RKO (cell line): Measurements from ENCODE around the gene PTPN11.
A peak's percentile ranks its signal among the peaks of the same experiment; 100 is the strongest.
"Not testable (repeated sequence)": the region's sequence is repeated elsewhere in the genome, so short reads cannot be mapped to it uniquely, and the experiment has no call there.

ENCODE experiments used
- DNase-seq: peaks from one replicate; pipeline ENCODE4 v3.0.0-alpha.2; 2016; ENCODE audit warnings: low spot score

Gene PTPN11

DNA sequence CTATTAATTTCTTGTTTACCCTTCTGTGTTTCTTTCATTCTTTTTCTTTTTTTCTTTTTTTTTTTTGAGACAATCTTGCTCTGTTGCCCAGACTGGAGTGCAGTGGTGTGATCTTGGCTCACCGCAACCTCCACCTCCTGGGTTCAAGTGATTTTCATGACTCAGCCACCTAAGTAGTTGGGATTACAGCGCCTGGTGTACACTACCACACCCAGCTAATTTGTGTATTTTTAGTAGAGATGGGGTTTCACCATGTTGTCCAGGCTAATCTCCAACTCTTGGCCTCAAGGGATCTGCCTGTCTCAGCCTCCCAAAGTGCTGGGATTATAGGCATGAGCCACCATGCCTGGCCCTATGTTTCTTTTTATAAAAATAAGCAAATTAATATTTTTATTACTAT is 29.4 kb downstream of the PTPN11 start:
- DNase-seq = not testable (repeated sequence)

DNA sequence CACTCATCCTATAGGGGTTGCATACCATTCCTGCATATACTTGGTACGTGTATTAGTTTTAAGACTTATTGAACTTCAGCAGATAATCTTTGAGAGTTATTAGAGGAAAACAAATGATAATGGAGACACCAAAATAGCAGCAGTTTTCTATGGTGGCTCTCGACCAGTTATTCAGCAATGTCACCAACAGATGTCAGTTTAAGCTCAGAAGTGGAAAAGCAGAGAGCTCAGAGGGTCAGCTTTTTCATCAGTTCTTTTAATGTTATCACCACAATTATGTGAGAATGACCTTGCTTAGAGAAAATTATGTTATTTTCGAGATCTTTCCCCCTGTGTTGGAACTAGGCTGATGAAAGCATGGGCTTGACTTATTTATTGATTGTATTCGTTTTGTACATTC is 32.0 kb downstream of the PTPN11 start:
- no peak for DNase-seq

DNA sequence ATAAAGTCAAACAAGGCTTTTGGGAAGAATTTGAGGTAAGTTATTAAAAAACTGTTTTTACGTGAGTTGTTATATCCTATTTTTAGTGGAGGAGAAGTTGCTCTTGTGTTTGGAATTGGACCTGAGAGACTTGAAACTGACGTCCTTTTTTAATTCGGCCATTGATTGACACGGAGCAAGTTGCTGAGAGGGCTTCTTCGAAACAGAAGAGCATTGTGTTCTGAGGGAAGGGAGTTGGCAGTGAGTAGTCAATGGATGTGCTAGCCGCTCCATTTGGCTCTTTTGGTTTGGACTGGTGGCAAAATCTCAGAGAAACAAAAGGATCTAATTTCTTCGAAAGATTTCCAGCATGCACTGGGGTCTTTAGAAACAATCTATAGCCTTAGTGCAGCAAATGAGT is 37.3 kb downstream of the PTPN11 start:
- DNase-seq = no peak

DNA sequence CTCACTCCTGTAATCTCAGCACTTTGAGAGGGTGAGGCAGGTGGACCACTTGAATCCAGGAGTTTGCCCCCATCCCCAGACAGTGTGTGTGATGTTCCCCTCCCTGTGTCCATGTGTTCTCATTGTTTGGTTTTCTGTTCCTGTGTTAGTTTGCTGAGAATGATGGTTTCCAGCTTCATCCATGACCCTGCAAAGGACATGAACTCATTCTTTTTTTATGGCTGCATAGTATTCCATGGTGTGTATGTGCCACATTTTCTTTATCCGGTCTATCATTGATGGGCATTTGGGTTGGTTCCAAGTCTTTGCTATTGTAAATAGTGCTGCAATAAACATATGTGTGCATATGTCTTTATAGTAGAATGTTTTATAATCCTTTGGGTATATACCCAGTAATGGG is 38.4 kb downstream of the PTPN11 start:
- DNase-seq = not testable (repeated sequence)

DNA sequence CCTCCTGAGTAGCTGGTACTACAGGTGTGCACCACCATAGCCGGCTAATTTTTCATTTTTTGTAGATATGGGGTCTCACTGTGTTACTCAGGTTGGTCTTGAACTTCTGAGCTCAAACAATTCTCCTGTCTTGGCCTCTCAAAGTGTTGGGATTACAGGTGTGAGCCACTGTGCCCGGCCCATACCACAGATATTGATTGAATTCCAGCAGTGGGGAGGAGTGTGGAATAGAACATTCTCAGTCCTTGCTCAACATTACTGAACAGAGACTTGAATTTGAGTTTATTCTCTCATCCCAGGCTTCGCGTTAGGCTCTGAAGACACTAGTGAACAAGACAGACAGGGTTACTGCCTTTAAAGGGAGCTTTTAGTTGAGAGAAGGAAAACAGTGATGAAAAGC is 39.6 kb downstream of the PTPN11 start:
- no peak for DNase-seq

DNA sequence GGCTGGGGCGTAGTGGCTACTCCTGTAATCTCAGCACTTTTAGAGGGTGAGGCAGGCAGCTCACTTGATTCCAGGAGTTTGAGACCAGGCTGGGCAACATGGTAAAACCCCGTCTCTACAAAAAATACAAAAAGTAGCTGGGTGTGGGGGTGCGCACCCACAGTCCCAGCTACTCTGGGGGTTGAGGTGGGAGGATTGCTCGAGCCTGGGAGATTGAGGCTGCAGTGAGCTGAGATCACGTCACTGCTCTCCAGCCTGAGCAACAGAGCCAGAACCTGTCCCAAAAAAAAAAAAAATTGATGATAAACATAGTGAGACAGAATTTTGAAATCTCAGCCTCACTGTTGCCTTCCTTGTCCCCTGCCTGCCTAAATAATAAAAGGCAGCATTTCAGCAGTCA is 40.0 kb downstream of the PTPN11 start:
- DNase-seq = no peak

DNA sequence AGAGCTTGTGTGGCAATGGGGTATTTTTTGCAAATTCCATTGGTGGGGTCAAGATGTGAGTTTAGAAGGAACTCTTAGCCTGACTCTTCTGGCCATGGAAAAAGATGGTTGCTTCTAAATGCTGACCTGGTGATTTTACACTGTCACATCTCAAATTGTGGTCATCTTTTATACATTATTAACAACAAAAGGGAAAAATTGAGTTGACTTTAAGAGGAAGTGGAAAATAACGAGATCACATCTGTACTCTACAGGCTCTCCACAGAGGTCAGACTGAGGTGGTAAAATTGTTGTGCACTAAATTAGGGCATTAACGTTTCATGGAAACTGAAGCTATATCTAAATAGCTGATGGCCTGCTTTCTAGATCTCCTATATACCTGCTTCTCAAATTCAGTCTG is 44.7 kb downstream of the PTPN11 start:
- no peak for DNase-seq

DNA sequence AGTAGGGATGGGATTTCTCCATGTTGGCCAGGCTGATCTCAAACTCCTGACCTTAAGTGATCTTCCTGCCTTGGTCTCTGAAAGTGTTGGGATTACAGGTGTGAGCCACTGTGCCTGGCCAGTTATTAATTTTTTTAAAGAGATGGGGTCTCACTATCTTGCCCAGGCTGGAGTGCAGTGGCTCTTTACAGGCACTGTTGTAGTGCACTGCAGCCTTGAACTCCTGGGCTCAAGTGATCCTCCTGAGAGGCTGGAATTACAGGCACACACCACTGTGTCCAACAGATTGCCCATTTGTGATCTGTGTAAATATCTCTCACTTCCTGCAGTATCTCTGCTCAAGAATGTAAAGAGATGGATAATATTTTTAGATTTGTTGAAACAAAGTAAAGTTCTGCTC is 45.9 kb downstream of the PTPN11 start:
- DNase-seq = no peak

DNA sequence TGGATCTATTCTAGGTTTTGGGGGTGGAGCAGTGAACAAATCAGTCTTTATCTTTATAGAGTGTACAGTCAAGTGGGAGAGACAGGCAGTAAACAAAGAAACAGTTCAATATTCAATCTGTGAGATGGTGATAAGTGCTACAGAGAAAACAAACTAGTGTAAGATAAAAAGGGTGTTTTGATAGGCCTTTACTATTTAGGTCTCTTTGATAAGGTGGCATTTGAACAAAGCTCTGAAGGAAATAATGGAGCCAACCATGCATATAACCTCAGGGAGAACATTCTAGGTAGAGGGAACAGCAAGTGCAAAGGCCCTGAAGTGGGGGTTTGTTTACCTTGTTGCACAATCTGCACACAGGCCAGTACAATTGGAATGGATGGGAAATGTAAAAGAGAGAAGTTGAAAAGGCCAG is 47.3 kb downstream of the PTPN11 start:
- no peak for DNase-seq

DNA sequence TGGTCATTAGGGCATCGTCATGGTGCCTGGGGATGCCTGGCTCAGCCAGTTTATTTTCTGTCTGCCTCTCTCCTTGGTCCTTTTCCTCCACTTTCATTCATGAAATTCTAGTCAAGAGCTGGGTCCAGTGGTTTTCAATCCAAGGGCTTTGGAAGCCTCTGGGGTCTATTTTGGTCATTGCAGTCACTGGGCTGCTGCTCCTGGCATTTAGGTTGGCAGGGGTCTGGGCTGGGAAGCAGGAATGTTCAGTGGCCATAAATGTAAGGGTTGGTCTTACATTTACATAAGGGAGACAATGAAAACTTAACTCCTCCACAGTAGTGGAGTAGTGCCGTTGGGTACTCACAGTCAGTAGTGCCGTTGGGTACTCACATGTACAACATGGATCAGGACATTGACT is 48.1 kb downstream of the PTPN11 start:
- DNase-seq = no peak

DNA sequence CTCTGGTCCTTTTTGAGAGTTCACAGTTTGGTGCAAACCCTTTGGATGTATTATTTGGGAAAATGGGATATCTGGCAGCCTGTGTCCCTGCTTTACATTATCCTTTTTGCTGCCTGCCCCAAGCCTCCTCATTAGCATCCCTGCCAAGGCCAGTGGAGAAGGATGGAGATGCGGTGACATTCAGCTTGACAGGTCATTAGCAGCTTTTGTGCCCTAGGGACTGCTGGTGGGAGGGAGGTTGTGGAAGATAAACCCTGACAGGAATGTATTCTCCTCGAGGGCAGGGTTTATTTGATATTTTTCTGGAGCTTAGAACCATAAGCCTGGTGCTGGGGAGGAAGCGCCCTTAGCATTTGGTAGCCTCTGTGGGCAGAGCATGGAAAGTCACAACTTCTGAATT is 49.3 kb downstream of the PTPN11 start:
- DNase-seq = no peak

DNA sequence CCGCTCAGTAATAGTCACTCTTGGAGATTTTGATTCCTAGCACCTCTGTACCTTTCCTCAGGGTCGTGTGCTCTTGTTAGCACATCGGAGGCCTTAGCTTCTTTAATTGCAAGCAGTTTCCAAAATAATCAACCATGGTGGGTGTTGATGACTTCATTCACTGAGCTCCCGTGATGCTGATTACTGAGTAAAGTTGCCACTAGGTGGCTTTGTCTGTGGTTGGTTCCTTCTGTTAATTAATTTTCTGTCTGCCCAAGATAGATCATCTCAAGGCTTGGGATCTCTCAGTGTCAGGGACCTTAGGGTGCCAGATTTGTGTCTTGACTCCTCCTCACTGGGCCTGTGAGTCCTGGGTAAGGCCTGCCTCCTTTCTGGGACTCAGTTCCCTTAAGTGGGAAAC is 54.3 kb downstream of the PTPN11 start:
- DNase-seq = peak; percentile 40

DNA sequence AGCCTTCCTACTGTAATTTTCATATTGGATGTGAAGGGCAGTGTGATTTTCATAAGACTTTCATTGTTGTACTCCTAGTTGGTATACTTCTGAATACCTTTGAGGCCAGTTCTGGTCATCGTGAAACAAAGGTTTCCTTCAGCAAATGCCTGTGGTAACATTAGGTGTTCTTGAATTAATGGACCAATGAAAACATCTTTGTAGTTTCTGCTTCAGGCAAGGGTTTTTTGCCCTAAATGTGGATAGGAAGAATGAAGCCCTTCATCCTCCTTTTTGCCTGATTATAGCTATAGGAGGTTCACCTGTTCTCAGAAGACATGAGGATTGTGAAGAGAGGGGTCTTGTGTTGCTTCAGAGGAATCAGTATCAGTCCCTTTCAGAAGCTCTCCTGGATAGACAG is 60.7 kb downstream of the PTPN11 start:
- DNase-seq = no peak

DNA sequence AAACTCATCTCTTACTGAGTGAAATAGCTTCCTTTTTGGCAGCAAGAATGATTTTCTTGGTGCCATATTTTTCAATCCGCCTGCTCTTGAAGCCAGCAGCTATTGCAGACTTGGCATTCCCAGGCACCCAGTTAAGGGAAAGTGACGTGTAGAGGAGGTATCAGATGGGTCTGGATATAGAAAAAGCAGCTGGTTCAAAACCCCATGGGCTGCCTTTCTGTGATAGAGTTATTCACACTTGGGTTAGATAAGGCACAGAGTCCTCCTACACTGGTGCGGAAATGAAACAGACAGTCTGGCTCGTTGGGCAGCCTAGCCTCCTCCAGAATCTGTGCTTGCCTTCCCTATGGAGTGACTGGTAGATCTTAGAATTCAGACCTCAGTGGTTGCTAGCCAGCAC is 62.2 kb downstream of the PTPN11 start:
- DNase-seq = no peak

DNA sequence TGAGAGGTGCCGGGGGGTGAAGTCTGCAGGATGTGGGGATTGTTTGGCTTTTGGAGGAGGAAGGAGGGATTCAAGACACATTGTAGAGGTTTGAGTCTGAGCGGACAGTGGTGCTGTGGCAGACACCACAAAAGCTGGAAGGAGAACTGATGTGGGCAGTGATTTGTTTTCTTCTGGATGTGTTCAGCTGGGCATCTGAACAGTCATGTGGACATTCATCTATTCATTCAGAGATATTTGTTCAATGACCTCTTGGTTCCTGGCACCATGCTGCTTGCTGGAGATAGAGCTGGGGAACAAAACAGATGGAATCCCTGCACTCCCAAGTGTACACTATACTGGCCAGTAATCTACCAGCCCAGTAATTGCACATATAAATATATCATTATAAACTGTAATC is 64.0 kb downstream of the PTPN11 start:
- DNase-seq = no peak

DNA sequence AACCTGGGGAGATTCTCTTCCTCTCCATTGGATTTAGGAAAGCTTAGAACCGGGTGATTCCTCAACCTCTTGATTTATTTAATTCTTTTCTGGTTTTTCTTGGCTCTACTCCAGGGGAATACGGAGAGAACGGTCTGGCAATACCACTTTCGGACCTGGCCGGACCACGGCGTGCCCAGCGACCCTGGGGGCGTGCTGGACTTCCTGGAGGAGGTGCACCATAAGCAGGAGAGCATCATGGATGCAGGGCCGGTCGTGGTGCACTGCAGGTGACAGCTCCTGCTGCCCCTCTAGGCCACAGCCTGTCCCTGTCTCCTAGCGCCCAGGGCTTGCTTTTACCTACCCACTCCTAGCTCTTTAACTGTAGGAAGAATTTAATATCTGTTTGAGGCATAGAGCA is 67.6 kb downstream of the PTPN11 start:
- no peak for DNase-seq

DNA sequence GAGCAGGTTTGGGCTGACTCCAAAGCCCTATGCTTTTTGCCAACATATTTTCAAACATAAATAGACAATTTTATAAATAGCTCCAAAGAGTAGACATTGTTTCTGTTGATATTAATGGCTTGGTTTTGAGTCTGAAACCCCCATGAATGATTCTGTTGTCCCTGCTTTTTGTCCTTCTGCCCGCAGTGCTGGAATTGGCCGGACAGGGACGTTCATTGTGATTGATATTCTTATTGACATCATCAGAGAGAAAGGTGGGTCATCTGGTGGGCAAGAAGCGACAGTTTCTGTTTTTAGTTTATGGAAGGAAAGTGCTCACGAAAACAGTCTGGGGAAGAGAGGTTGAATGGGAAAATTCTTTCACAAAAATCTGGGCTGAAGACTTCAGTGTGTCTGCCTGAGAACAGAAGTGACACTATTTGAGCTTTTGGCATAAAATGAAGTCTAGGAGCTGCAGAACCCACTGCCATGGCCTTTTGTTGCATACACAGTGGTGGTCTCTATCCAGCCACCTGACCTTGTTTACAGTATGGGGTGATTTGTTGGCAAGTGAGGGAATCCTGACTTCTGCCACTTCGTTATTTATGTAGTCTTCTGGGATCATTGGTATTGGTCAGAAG is 69.6 kb downstream of the PTPN11 start:
- no peak for DNase-seq

DNA sequence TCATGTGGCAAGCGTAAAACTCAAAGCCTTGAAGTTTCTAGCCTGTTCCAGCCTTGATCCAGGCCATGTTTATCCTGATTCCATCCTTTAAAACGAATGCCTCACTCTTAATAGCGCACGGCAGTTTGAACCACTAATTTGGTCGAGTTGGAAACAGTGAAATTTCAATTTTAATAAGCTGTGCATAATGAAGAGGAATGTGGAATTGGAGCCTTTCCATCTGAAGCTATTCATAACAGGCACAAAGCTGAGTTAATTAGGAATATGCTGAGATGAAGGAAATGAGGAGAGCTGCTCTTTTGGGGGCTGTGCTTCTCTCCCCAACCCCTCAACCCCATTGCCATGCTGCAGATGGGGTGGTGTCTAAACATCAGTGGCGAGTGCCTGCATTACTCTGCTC is 70.7 kb downstream of the PTPN11 start:
- no peak for DNase-seq

DNA sequence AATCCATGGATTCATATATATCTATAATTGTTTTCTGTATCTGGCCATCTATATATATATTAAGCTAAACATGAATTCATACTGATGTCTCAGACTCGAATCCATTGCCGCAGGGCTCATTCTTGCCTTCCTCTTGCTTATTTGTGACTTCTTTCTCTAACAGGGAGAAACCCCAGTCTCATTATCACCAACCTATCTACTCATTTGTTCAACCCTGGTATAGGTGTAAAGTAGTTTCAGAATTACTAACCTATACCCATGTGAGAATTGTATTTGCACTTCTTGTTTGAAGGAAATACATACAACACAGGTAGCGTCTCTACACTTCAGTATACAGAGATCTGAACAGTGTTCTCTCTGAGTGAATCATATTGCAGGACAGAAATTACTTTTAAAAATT is 77.7 kb downstream of the PTPN11 start:
- DNase-seq = no peak

DNA sequence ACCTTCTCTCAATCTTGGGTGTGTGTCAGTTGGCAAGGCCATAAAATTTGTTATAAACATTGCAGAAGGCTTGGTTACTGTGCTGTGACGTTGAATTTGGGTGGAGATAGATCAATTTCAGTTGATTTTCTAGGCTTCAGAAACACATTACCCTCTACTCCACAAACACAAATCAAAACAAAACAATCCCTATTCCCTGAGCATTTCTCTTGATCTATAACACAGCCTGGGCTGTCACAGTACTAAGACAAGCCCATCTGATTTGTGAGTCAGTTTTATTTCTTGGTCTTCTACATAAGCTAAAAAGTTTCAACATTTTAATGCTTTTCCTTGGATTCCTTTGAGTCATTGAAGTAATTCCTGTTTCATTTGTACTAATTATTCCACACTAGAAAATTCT is 79.8 kb downstream of the PTPN11 start:
- DNase-seq = no peak

DNA sequence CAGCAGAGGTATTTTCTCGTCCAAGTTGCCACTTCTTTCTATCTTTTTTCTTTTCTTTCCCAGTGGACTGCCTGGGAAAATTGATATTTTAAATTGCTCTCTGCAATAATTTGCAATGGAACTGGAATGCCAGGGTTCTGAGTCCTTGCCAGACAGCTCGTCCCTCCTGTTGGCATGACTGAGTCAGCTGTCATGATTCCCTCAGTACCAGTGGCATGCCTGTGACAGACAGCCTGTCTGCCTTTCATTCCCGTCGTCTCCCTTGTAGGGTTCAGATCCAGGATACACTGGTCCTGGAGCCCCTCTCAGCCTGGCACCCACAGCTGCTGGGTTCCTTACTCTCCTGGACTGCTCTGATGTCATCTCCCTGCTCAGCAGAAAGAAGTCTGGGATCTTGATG is 84.8 kb downstream of the PTPN11 start:
- no peak for DNase-seq

DNA sequence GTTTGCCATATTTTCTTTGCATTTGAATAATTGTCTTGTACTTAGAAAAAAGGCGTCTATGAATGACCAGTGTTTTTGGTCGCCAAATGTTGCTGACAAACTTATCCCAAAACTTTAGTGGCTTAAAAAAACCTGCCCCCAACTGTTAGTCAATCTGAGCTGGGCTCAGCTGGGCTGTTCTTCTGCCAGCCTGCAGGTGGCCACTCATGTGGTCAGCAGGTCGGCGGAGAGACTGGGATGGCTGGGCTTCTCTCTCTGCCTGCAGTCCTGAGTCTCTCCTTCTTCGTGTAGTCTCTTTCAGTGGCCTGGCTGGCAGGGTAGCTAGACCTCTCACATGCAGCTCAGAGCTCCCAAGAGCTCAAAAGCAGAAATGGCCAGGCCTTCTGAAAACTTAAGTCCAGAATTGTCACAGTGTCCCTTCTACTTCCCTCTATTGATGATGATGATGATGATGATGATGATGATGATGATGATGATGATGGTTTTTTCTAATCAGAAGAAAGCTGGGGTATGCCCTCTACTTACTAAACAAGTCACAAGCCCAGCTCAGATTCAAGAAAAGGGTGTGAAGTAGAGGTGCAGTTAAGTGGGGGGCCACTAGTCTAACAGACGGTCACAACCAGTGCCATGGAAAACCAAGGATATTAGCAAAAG is 87.9 kb downstream of the PTPN11 start:
- peak; percentile 13 for DNase-seq

DNA sequence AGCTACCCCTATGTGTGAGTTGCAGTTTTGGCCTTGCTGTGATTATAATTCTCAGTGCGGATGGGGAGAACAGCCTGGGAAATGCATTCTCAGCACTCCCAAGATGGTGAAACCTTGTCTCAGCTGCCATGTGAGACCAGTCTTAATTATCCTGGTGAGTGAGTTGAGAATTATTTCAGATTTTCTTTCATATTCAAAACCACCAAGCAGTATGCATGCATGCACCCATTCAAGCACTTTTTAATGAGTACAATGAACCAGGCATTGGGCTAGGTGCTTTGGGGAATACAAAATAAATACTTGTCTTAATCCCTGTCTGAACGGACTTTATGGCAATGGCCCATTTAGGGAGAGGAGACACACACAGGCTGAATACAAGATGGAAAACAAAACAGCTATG is 94.7 kb downstream of the PTPN11 start:
- no peak for DNase-seq

DNA sequence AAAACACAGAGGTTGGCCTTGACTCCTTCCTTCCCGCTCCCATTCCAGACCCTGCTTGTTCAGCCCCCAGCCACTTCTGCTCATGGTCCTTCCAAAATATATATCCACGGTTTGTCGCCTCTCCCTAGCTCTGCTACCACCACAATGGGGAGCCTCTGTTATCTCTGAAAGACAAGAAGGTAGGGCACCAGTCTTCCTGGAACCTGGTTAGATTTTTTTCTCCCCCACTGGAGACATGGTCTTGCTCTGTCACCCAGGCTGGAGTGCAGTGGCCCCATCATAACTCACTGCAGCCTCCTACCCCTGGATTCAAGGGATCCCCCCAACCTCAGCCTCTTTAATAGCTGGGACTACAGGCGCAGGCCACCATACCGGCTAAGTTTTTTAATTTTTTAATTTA is 95.7 kb downstream of the PTPN11 start:
- no peak for DNase-seq
